Esophagus muscularis mucosa (tissue), 4 donors: ENCODE results near the gene CDK4.

Source experiments
- EP300 ChIP-seq: sonication (generic); formaldehyde crosslinking; IDR thresholded peaks from one replicate; pipeline ENCODE4 v1.6.1; 2017; ENCODE audit warnings: antibody characterized with exemption
- POLR2A ChIP-seq: fragments of 450-650 bp; IDR thresholded peaks from one replicate; pipeline ENCODE4 v1.6.1; 2017; ENCODE audit warnings: antibody characterized with exemption, moderate library complexity, mild to moderate bottlenecking, low read depth
- TF ChIP-seq, protein P1 (sequence below), 3 experiments: fragments of 200-600 bp in 2 of 3; fragments of 450-650 bp in 1 of 3; sonication (generic) in 2 of 3; IDR thresholded peaks; one replicate each; pipeline ENCODE4 v1.5.1; 2017 to 2019; ENCODE audit warnings: antibody characterized with exemption in 3 of 3, mild to moderate bottlenecking in 2 of 3, moderate library complexity in 1 of 3

DNA sequence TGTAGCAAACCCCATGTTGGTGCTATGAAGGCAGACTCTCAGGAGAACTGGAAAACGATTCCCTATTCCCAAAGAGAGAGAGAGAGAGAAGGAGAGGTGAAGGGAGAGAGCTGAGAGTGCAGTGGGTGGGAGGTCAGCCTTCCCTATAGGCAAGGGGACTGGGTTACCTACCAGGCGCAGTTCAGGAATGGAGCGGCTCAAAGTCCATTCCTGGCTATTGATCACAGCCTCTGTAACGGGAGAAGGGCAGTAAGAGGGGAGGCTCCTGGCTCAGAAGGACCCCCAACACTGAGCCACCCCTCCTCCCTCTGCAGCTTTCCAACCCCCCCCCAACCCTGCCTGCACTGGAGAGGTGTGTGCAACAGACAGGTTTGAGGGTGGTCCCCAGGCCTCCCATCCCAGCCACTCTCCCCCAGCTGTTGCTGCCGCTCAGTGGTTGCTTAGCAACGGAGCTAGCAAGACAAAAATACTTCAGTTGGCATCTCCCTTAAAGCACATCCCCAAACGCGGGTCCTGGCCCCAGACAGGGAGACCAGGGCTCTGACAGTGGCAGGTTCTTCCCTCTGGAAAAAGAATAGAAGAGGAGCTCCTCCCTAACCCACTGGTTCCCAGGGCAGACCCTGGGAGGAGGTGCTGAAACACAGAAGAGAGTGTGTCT, 16.8 kb downstream of the CDK4 start:
- TF ChIP-seq, protein P1, sequence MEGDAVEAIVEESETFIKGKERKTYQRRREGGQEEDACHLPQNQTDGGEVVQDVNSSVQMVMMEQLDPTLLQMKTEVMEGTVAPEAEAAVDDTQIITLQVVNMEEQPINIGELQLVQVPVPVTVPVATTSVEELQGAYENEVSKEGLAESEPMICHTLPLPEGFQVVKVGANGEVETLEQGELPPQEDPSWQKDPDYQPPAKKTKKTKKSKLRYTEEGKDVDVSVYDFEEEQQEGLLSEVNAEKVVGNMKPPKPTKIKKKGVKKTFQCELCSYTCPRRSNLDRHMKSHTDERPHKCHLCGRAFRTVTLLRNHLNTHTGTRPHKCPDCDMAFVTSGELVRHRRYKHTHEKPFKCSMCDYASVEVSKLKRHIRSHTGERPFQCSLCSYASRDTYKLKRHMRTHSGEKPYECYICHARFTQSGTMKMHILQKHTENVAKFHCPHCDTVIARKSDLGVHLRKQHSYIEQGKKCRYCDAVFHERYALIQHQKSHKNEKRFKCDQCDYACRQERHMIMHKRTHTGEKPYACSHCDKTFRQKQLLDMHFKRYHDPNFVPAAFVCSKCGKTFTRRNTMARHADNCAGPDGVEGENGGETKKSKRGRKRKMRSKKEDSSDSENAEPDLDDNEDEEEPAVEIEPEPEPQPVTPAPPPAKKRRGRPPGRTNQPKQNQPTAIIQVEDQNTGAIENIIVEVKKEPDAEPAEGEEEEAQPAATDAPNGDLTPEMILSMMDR (IDR thresholded peaks at IDR 0.05) = no peak
- no peak for TF ChIP-seq POLR2A
- TF ChIP-seq EP300 = no peak
